IPS DF 6.9 (cell line): ENCODE measurements around the gene COMMD6.

ENCODE experiments used
- DNase-seq: peaks from one replicate; pipeline ENCODE4 v3.0.0-alpha.2; 2013; ENCODE audit warnings: low read depth, low spot score
- H3K27ac ChIP-seq: one replicate; pipeline ENCODE4 v1.5.1; 2013; ENCODE audit warnings: low read length, control low read depth
- H3K27me3 ChIP-seq: 2 replicates; pipeline ENCODE4 v1.6.1; 2013; ENCODE audit warnings: mild to moderate bottlenecking, low read length; ENCODE audit not compliant: control insufficient read depth, insufficient read depth
- H3K36me3 ChIP-seq: 2 replicates; pipeline ENCODE4 v1.6.1; 2013; ENCODE audit warnings: low read length; ENCODE audit not compliant: control insufficient read depth, insufficient read depth
- H3K4me1 ChIP-seq: 2 replicates; pipeline ENCODE4 v1.6.1; 2013; ENCODE audit warnings: low read length; ENCODE audit not compliant: control insufficient read depth, insufficient read depth
- H3K4me3 ChIP-seq: 2 replicates; pipeline ENCODE4 v1.5.1; 2013; ENCODE audit warnings: mild to moderate bottlenecking, low read length
- H3K9me3 ChIP-seq: 2 replicates; pipeline ENCODE4 v1.6.1; 2013; ENCODE audit warnings: low read length, inconsistent platforms; ENCODE audit not compliant: control insufficient read depth, insufficient read depth
- WGBS: extraction: QIAGEN DNeasy Blood & Tissue Kit; methylation state at CpG from one replicate; pipeline ENCODE4 v1.1.7; 2013; ENCODE audit warnings: mixed read lengths, missing lambda C conversion rate; ENCODE audit not compliant: insufficient read length, insufficient coverage; 5-methylcytosine and 5-hydroxymethylcytosine counted together

Gene COMMD6

GRCh38 chr13:75537401-75538365 lies at the start of gene COMMD6:
Gene COMMD6 (minus strand): TSS chr13:75537841. CDS start chr13:75537805, 36 bp downstream.
- Histone ChIP-seq H3K9me3 (no peaks in the 10 kb centered on the region), H3K27me3 (no peaks in the 10 kb centered on the region), H3K27ac (no peak within 1 kb of the TSS), H3K4me3 (peak within 1 kb of the TSS; percentile 98), H3K36me3 (no peaks in the 10 kb centered on the region), H3K4me1 (no peaks in the 10 kb centered on the region)
- peak; percentile 93 for DNase-seq
- WGBS, result no CpG with 5 or more reads among the region's 51 CpGs

DNA sequence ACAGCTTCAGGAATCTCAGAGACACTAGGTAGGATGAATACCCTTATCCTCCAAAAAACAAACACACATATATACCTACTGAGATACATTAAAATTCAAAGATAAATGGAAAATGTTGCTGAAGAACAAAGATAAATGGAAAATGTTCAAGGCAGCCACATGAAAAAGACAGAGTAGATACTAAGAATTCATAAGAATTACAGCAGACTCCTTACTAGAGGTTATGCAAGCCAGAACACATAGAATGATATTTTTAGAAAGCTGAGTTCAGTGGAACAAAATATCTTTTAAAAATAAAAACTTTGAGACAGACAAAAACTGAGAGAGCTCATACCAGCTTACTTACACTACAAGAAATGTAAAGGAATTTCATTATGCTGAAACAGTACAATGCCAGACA lies 47.5 kb upstream of the COMMD6 start:
- H3K36me3 ChIP-seq, result no peaks in the 10 kb centered on the region
- H3K27me3 ChIP-seq, result no peaks in the 10 kb centered on the region
- no peak for DNase-seq
- no peaks in the 10 kb centered on the region; the same call in 1 of the 2 replicates for H3K4me1 ChIP-seq
- no peak overlapping the region for H3K4me3 ChIP-seq
- H3K27ac ChIP-seq, result no peak overlapping the region
- H3K9me3 ChIP-seq, result no peaks in the 10 kb centered on the region

DNA sequence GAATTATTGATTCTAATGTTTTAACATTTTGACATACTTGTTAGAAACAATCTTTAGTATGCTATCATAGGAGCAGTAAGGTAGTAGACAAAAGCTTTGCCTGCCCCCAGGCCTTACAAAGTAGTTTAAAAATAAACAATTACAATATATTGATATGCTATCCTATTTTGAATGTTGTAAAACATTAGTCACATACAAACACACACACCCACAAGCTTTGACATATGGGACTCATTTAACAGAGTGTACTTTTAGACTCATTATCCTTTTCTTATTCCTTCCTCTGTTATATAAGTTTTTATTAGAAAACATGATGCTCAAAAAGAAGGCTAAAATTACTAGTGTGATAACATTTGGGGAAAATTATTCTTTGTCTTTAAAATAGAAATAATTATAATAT lies 45.5 kb upstream of the COMMD6 start:
- Histone ChIP-seq H3K4me3 (no peak overlapping the region), H3K4me1 (no peaks in the 10 kb centered on the region; the same call in 1 of the 2 replicates), H3K9me3 (no peaks in the 10 kb centered on the region), H3K36me3 (no peaks in the 10 kb centered on the region), H3K27me3 (no peaks in the 10 kb centered on the region), H3K27ac (no peak overlapping the region)
- DNase-seq, result no peak

- no peaks in the 10 kb centered on the region for H3K4me1 ChIP-seq
- no peak for DNase-seq
- H3K27me3 ChIP-seq, result no peaks in the 10 kb centered on the region
- no peak overlapping the region for H3K4me3 ChIP-seq
- H3K27ac ChIP-seq, result no peak overlapping the region
- no peaks in the 10 kb centered on the region for H3K36me3 ChIP-seq
- H3K9me3 ChIP-seq, result no peaks in the 10 kb centered on the region
- no CpG with 5 or more reads among the region's 2 CpGs for WGBS
Measured at GRCh38 chr13:75581874-75582640, 44.4 kb upstream of the COMMD6 start.

- H3K4me3 ChIP-seq, result no peak overlapping the region
- H3K36me3 ChIP-seq, result no peaks in the 10 kb centered on the region
- H3K9me3 ChIP-seq, result no peaks in the 10 kb centered on the region
- no peaks in the 10 kb centered on the region for H3K4me1 ChIP-seq
- no peak for DNase-seq
- WGBS, result no CpG with 5 or more reads among the region's 3 CpGs
- no peak overlapping the region for H3K27ac ChIP-seq
- H3K27me3 ChIP-seq, result no peaks in the 10 kb centered on the region
Measured at GRCh38 chr13:75579529-75579928, 41.9 kb upstream of the COMMD6 start.

DNA sequence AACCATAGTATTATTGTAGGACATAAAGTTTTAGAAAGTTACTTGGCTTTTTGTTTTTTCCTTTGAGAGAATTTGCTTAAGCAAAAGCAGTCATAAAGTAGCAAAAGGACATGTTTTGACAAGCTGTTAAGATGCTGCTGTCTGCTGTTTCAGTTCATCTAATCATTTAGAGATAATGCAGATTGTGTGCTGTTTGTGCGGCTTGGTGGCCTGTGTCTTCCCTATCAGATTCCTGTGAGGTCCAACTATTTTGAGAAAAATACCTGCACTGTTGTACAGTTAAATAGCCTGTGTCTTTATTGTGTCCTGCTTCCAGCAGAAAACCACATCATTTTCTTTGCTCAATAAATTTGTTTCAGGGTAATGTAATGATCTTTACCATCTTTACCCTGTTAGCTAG lies 31.9 kb upstream of the COMMD6 start:
- Histone ChIP-seq H3K9me3 (no peaks in the 10 kb centered on the region), H3K27ac (no peak overlapping the region), H3K36me3 (peaks cover 3% of the 10 kb centered on the region; the same call in 1 of the 2 replicates), H3K4me3 (no peak overlapping the region), H3K4me1 (no peaks in the 10 kb centered on the region), H3K27me3 (no peaks in the 10 kb centered on the region)
- no peak for DNase-seq
- no CpG with 5 or more reads among the region's 1 CpG for WGBS

DNA sequence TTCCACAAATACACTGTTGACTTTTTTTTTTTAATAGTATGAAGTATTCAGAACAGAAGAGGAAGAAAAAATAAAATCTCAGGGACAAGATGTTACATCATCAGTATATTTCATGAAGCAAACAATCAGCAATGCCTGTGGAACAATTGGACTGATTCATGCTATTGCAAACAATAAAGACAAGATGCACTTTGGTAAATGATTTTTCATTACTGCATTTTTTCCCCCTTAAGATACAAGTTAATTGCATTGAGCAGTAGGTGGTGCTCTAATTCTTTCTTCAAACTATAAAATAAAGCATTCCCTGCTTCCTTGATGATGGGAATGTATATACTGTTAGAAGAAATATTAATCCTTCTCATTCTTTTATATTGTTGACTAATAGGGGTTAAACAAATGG lies 29.0 kb upstream of the COMMD6 start:
- no peak for DNase-seq
- no peak overlapping the region for H3K27ac ChIP-seq
- H3K4me3 ChIP-seq, result no peak overlapping the region
- H3K36me3 ChIP-seq, result no peaks in the 10 kb centered on the region; the same call in 1 of the 2 replicates
- H3K9me3 ChIP-seq, result no peaks in the 10 kb centered on the region
- no peaks in the 10 kb centered on the region for H3K4me1 ChIP-seq
- H3K27me3 ChIP-seq, result no peaks in the 10 kb centered on the region

DNA sequence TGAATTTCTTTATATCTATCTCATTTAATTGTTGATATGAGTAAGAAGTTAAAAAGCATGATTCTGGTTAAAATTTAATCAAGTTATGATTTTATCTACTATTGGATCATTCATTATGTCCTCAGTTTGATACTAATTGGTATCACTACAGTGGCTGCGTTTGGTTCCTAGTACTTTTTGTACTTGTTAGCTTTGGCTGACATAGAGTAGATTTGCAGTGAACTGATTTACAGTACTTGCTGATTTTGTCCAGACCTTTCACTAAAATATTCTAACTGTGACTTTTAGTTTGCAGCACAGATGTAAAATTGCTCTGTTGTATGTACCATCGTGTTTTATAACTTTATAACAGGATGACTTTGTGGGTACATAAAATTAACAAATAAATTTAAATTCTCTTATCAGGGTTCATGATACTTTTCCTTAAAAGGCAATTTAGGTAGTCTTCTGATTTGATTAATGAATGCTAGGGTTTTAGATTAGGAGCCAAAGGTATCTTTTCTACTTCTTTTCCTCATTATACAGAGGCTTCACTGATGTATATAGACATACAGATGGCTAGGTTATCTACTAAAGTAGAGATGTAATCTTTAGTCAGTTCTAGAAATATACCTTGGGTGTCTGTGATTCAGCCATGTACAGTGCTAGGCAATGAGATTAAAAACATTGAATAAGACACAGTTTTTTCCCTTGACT lies 20.7 kb upstream of the COMMD6 start:
- no CpG with 5 or more reads among the region's 2 CpGs for WGBS
- Histone ChIP-seq H3K27me3 (no peaks in the 10 kb centered on the region), H3K36me3 (no peaks in the 10 kb centered on the region), H3K27ac (no peak overlapping the region), H3K9me3 (no peaks in the 10 kb centered on the region), H3K4me1 (no peaks in the 10 kb centered on the region), H3K4me3 (no peak overlapping the region)
- DNase-seq, result no peak

GRCh38 chr13:75556961-75557360 lies 19.3 kb upstream of the COMMD6 start:
- Histone ChIP-seq H3K4me1 (no peaks in the 10 kb centered on the region), H3K27me3 (no peaks in the 10 kb centered on the region), H3K27ac (no peak overlapping the region), H3K4me3 (no peak overlapping the region), H3K9me3 (no peaks in the 10 kb centered on the region), H3K36me3 (no peaks in the 10 kb centered on the region)
- DNase-seq, result no peak
- WGBS, result no CpG with 5 or more reads among the region's 2 CpGs

- H3K4me3 ChIP-seq, result no peak overlapping the region
- no CpG with 5 or more reads among the region's 1 CpG for WGBS
- no peak for DNase-seq
- H3K4me1 ChIP-seq, result no peaks in the 10 kb centered on the region
- no peaks in the 10 kb centered on the region for H3K36me3 ChIP-seq
- H3K9me3 ChIP-seq, result no peaks in the 10 kb centered on the region
- no peaks in the 10 kb centered on the region for H3K27me3 ChIP-seq
- H3K27ac ChIP-seq, result no peak overlapping the region
Measured at GRCh38 chr13:75555836-75556235, 18.2 kb upstream of the COMMD6 start.
